Hematopoietic multipotent progenitor cell treated with erythropoietin and hydrocortisone succinate and interleukin-3 and kit ligand, for 4 days (in vitro differentiated cells): ENCODE measurements around the gene MITF.

Experiments used
- DNase-seq: peaks from one replicate; pipeline ENCODE4 v3.0.0-alpha.2; 2015

The MITF gene

GRCh38 chr3:69729147-69729919 is 9.9 kb upstream of the MITF start:
- no peak for DNase-seq

- DNase-seq: no peak
These were observed 8.2 kb upstream of the MITF start for GRCh38 chr3:69731080-69731479.

- DNase-seq: no peak
These were observed 3.4 kb upstream of the MITF start for GRCh38 chr3:69735893-69736292.

- DNase-seq: no peak
These were observed 1.9 kb upstream of the MITF start for GRCh38 chr3:69737392-69737791.

- DNase-seq: peak; percentile 45
These were observed 949 bp upstream of the MITF start for GRCh38 chr3:69738315-69738714.

- DNase-seq: no peak
These were observed 433 bp upstream of the MITF start for GRCh38 chr3:69738859-69739203.

GRCh38 chr3:69740103-69741021 is 1.1 kb downstream of the MITF start:
- DNase-seq: peak; percentile 31

- no peak for DNase-seq
These were observed 1.9 kb downstream of the MITF start for GRCh38 chr3:69741032-69741767.

GRCh38 chr3:69742391-69742790 is 3.1 kb downstream of the MITF start:
- no peak for DNase-seq

GRCh38 chr3:69743975-69744906 is 5.0 kb downstream of the MITF start:
- no peak for DNase-seq

- DNase-seq: no peak
These were observed 6.2 kb downstream of the MITF start for GRCh38 chr3:69745505-69745904.

- no peak for DNase-seq
These were observed 6.9 kb downstream of the MITF start for GRCh38 chr3:69746119-69746518.

- DNase-seq: peak; percentile 40
These were observed 8.4 kb downstream of the MITF start for GRCh38 chr3:69747511-69748258.

GRCh38 chr3:69748503-69748902 is 9.2 kb downstream of the MITF start:
- DNase-seq: peak; percentile 51

GRCh38 chr3:69749461-69749860 is 10.2 kb downstream of the MITF start:
- DNase-seq: no peak

- no peak for DNase-seq
These were observed 11.3 kb downstream of the MITF start for GRCh38 chr3:69750549-69750948.

GRCh38 chr3:69751074-69751476 is 11.8 kb downstream of the MITF start:
- DNase-seq: no peak

- no peak for DNase-seq
These were observed 13.0 kb downstream of the MITF start for GRCh38 chr3:69752241-69752640.

- no peak for DNase-seq
These were observed 14.0 kb downstream of the MITF start for GRCh38 chr3:69753179-69753775.

- DNase-seq: no peak
These were observed 16.5 kb downstream of the MITF start for GRCh38 chr3:69755795-69756194.
